Epidermal melanocyte (primary cell): ENCODE data around the gene TRAIP.
"Not testable (repeated sequence)": the region's sequence is repeated elsewhere in the genome, so short reads cannot be mapped to it uniquely, and the experiment has no call there.

ENCODE experiments used
- DNase-seq: peaks from one replicate; pipeline ENCODE4 v3.0.0; 2011; ENCODE audit warnings: low spot score; ENCODE audit not compliant: insufficient read length

Gene TRAIP

GRCh38 chr3:49826016-49826415 lies 30.3 kb downstream of the TRAIP start:
- DNase-seq: peak; percentile 75

DNA sequence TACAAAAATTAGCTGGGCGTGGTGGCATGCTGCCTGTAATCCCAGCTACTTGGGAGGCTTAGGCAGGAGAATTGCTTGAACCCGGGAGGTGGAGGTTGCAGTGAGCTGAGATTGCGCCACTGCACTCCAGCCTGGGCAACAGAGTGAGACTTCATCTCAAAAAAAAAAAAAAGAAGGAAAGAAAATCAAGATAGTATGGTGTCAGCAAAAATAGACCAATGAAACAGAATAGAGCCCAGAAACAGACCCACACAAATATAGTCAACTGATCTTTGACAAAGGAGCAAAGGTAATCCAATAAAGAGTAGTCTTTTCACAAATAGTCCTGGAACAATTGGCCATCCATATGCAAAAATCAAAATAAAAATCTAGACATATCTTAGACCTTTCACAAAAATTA lies 33.2 kb downstream of the TRAIP start:
- not testable (repeated sequence) for DNase-seq

- peak; percentile 66 for DNase-seq
Observed at GRCh38 chr3:49813497-49814174, 42.7 kb downstream of the TRAIP start, which contains the start of gene UBA7. Gene UBA7, minus strand, starts transcription at chr3:49813953. Its CDS starts 166 bp downstream, at chr3:49813787.

DNA sequence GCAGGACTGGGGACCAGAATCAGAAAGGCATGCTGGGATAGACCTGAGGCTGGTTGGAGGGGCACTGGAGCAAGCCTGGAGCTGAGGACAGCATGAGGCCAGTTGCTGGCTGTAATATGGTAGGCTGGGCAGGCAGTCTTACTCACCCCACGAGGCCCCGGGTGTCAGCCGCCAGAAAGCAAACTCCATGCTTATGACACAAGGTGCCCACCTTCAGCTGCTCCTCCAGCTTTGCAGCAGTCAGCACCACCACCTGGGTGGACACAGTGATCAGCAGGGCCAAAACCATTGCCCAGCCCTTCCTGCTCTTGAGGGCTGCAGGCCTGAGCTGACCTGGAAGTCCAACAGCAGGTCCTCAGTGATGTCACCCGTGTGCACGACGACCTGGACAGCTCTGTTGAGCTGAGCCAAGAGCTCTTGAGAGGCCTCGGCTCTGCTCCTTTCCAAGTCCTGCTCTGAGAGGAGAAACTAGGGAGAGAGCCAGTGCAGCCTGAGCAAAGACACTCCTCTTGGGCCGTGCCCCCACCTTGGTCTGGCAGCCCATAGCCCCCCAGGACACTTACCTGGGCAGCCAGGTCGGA lies 43.4 kb downstream of the TRAIP start:
- DNase-seq: no peak

DNA sequence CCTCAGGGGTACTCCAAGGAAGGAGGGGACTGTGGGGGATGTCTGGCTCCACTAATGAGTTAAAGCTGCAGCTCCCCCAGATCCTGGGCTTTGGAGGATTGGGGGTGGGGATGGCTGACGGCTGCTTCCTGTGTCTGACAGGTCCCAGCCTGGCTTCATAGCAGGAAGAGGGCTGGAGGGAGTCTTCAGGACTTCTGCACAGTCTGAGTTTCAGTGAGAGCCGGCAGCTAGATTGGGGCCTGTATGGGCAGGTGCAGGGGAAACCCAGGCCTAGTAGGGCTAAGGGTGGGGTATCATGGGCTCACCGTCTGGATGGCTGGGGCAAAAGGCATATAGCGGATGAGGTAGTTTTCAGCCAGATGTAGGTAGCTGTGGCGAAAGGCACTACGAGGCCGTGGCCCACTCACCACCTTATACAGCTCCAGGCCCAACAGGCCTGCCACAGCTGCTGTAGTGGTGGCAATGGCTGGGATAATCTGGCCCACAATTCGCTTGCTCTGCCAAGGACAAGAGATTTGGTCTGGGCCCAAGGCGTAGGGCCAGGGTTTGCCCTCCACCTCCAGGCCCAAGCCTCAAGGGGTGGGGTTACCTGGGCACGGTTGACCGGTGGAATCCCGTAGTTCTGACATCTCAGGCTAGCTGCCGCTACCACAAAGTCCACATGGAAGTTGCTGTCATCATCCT lies 48.8 kb downstream of the TRAIP start:
- no peak for DNase-seq

GRCh38 chr3:49806850-49807249 lies 49.5 kb downstream of the TRAIP start:
- no peak for DNase-seq

GRCh38 chr3:49805897-49806701 lies 50.3 kb downstream of the TRAIP start:
- no peak for DNase-seq

GRCh38 chr3:49805367-49805782 lies 51.0 kb downstream of the TRAIP start:
- no peak for DNase-seq

- DNase-seq: no peak
Observed at GRCh38 chr3:49804141-49805041, 52.0 kb downstream of the TRAIP start.

DNA sequence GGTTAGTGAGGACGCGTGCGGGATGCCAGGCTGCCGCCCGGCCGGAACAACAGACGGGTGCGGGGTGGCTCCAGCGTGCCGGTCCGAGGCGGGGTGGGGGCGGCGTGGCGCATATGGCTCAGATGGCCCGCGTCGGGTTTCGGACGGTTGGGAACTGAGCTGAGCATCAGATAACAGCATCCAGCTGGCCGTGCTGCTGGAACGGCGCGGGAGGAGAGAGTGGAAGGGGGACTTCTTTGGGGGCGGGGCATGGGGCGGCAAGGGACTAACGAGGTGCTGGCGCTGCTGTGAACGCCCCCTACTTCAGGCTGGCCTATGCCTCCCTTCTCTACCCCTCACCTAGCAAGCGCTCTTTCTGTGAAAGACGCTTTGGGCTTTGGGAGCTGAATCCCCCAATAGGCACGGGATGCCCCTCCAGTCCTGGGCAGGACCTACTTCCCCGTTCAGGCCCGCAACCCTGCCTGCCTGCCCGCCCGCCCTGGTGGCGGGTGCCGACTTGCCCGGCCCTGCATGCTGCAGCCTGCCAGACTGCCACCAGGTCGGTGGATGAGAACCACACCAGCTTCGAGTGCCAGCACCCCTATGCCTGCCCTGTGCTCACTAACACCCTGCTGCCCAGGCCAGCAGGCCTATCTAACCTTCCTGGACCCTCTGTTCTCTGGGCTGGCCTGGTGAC lies 52.8 kb downstream of the TRAIP start:
- no peak for DNase-seq

GRCh38 chr3:49802719-49803464 lies 53.5 kb downstream of the TRAIP start, which contains the start of gene INKA1:
Gene INKA1, plus strand, starts transcription at chr3:49803261. Its CDS starts 132 bp downstream, at chr3:49803393.
- DNase-seq: peak; percentile 88

DNA sequence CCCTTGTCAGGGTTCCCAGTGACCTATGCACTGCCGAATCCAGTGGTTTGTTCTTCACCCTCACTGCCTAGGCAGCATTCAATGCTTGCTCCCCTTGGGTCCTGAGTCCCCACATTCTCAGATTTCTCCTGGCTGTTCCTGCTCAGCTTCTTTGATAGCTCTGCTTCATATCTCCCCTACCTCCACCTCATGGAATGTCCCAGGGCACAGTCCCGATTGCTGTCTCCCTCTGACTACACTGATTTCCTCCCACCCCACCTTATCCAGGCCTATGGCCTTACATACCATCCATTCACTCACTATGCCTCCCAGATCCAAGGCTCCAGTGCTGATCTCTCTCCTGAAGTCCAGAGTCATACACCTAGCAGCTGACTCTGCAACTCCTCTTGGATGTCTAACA lies 55.2 kb downstream of the TRAIP start:
- no peak for DNase-seq

GRCh38 chr3:49799761-49800160 lies 56.6 kb downstream of the TRAIP start, which contains the start of gene CDHR4:
Gene CDHR4, minus strand, starts transcription at chr3:49799873. Its CDS starts 61 bp downstream, at chr3:49799812.
- no peak for DNase-seq

GRCh38 chr3:49799105-49799504 lies 57.3 kb downstream of the TRAIP start:
- DNase-seq: no peak

DNA sequence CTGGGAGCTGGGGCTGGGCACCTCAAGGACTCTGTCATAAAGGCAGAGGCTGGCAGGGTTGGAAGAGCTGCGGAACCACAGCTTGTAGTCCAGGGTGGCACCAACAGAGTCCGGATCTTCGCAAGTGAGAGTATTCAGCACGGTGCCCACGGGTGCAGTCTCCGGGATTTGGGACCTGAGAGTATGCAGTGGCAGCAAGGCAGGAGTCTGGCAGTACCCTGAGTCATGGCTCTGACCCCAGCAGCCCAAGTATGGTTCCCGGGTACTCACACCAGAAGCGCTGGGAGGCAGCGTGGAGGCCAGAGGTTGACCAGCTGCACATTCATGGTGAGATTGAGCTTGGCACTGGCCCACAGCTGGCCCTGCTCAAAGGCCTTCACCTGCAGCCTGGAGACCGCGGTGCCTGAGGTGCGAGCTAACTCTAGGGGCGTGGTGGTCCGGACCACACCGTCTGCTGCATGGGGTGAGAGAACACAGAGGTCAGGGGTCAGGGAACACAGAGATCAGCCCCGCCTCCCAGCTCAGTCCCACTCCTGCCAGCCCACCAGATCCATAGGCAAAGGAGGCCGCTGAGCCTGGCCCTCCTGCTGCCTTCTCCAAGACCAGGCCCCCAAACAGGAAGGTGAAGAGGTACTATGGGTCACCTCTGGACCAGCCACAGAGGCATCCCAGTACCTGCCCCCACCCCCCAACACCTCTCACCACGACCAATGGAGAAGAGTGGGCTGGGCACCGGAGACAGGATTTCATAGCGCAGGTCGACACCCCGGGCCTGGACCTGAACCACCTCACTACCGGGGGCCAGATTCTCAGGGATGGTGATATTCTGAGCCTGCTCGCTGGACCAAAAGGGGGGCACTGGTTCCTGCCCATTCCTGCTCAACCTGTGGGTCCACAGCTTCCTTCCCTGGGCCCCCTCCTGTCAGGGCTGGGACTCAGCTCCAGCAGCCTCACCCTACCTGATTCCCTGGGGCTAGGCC lies 61.1 kb downstream of the TRAIP start:
- no peak for DNase-seq

DNA sequence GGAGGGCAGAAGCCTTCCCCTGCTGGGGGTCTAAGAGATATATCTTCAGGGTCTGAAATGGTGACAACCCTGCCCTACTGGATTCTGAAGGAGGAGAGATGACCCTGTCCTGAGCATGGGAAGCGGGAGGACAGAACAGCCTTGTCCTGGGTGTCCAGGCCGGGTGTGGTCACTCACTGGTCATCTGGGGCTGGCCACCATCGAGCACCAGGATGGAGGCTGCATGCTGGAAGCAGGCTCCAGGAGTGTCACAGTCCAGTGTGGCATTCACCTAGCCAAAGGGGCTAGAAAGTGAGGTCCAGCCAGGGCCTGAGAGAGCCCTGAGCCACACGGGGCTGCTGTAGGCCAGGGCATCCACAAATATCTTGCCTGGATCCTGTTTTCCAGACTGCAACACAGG lies 61.9 kb downstream of the TRAIP start:
- DNase-seq: no peak

GRCh38 chr3:49793486-49794085 lies 62.8 kb downstream of the TRAIP start:
- DNase-seq: no peak
